HL-60 (cell line): ENCODE results near the gene SNRNP48.

Experiments
- DNase-seq, 2 experiments: peaks; one replicate each; pipeline ENCODE4 v3.0.0-alpha.2; 2010 to 2020; ENCODE audit warnings: low read depth in 1 of 2, low spot score in 1 of 2
- H3K27ac ChIP-seq: fragments of 250-450 bp; sonication (Bioruptor Pico); replicated peaks from 2 replicates; pipeline ENCODE4 v1.5.1; 2020; ENCODE audit warnings: mild to moderate bottlenecking, moderate library complexity
- H3K27me3 ChIP-seq: fragments of 250-450 bp; sonication (Bioruptor Pico); 2 replicates; pipeline ENCODE4 v1.5.1; 2021; ENCODE audit warnings: mild to moderate bottlenecking, moderate library complexity; ENCODE audit not compliant: insufficient read depth, poor library complexity, severe bottlenecking
- H3K4me3 ChIP-seq: replicated peaks from 2 replicates; pipeline ENCODE4 v1.5.1; 2011; ENCODE audit warnings: mild to moderate bottlenecking, control low read depth, low read length; ENCODE audit not compliant: insufficient read depth
- GABPA ChIP-seq: IDR thresholded peaks from 2 replicates; pipeline ENCODE4 v1.6.1; 2012; ENCODE audit warnings: low read depth
- POLR2AphosphoS5 ChIP-seq: IDR thresholded peaks from 2 replicates; pipeline ENCODE4 v1.6.1; 2012; ENCODE audit warnings: low read depth
- SPI1 ChIP-seq: IDR thresholded peaks from 2 replicates; pipeline ENCODE4 v1.6.1; 2012; ENCODE audit warnings: low read depth, mild to moderate bottlenecking, borderline replicate concordance
- TF ChIP-seq, protein P1 (sequence below): IDR thresholded peaks from 2 replicates; pipeline ENCODE4 v1.6.1; 2012; ENCODE audit warnings: low read depth; ENCODE audit not compliant: insufficient replicate concordance
- TF ChIP-seq, protein P2 (sequence below): IDR thresholded peaks from one replicate; pipeline ENCODE4 v1.5.1; 2011; ENCODE audit warnings: low read length, control low read depth, inconsistent platforms; ENCODE audit not compliant: insufficient read depth

SNRNP48 gene

DNA sequence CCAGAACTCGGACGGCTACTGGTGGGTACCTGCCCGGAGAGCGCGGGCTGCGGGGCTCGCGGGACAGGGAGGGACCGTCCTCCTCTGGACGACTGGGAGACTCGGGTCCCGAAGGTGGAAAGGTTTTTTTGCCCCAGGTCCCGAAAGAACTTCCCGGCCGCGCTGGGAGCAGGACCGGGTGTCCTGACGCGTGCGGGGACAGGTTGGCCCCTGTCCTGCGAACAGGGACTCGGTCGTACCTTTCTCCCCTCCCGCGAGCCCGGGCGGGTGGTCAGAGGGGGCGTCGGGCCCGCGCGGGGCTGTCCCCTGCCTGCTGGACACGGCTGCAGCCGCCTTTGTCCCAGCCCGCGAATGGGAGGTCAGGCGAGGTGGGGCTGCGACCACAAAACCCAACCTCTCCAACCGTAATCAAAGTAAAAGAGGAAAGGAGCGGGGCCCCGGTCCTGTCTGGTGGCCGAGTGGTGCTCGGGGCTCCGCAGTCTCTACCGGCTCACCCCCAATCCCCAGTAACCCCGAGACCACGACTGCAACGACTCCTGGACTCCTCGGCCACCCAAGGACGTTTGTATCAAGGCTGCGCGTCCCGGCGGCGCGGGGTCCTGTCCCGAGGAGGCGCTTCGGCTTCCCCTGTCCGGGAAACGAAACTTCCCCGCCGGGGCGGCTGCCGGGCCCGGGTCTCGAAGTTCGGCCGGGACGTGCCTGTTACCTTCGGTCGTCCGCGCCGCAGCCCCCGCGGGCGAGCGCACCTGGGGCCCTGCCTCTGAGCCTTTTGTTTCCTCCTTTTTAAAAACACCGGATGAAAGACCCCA, 47.7 kb upstream of the SNRNP48 start:
- H3K27ac ChIP-seq = no peak overlapping the region
- no peak for DNase-seq
- TF ChIP-seq GABPA (no peak), SPI1 (no peak), POLR2AphosphoS5 (no peak)
- TF ChIP-seq, protein P1, sequence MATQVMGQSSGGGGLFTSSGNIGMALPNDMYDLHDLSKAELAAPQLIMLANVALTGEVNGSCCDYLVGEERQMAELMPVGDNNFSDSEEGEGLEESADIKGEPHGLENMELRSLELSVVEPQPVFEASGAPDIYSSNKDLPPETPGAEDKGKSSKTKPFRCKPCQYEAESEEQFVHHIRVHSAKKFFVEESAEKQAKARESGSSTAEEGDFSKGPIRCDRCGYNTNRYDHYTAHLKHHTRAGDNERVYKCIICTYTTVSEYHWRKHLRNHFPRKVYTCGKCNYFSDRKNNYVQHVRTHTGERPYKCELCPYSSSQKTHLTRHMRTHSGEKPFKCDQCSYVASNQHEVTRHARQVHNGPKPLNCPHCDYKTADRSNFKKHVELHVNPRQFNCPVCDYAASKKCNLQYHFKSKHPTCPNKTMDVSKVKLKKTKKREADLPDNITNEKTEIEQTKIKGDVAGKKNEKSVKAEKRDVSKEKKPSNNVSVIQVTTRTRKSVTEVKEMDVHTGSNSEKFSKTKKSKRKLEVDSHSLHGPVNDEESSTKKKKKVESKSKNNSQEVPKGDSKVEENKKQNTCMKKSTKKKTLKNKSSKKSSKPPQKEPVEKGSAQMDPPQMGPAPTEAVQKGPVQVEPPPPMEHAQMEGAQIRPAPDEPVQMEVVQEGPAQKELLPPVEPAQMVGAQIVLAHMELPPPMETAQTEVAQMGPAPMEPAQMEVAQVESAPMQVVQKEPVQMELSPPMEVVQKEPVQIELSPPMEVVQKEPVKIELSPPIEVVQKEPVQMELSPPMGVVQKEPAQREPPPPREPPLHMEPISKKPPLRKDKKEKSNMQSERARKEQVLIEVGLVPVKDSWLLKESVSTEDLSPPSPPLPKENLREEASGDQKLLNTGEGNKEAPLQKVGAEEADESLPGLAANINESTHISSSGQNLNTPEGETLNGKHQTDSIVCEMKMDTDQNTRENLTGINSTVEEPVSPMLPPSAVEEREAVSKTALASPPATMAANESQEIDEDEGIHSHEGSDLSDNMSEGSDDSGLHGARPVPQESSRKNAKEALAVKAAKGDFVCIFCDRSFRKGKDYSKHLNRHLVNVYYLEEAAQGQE = no peak
- TF ChIP-seq, protein P2, sequence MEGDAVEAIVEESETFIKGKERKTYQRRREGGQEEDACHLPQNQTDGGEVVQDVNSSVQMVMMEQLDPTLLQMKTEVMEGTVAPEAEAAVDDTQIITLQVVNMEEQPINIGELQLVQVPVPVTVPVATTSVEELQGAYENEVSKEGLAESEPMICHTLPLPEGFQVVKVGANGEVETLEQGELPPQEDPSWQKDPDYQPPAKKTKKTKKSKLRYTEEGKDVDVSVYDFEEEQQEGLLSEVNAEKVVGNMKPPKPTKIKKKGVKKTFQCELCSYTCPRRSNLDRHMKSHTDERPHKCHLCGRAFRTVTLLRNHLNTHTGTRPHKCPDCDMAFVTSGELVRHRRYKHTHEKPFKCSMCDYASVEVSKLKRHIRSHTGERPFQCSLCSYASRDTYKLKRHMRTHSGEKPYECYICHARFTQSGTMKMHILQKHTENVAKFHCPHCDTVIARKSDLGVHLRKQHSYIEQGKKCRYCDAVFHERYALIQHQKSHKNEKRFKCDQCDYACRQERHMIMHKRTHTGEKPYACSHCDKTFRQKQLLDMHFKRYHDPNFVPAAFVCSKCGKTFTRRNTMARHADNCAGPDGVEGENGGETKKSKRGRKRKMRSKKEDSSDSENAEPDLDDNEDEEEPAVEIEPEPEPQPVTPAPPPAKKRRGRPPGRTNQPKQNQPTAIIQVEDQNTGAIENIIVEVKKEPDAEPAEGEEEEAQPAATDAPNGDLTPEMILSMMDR = no peak
- H3K27me3 ChIP-seq = peaks cover 59% of the 10 kb centered on the region
- H3K4me3 ChIP-seq = peak overlapping the region; percentile 48

DNA sequence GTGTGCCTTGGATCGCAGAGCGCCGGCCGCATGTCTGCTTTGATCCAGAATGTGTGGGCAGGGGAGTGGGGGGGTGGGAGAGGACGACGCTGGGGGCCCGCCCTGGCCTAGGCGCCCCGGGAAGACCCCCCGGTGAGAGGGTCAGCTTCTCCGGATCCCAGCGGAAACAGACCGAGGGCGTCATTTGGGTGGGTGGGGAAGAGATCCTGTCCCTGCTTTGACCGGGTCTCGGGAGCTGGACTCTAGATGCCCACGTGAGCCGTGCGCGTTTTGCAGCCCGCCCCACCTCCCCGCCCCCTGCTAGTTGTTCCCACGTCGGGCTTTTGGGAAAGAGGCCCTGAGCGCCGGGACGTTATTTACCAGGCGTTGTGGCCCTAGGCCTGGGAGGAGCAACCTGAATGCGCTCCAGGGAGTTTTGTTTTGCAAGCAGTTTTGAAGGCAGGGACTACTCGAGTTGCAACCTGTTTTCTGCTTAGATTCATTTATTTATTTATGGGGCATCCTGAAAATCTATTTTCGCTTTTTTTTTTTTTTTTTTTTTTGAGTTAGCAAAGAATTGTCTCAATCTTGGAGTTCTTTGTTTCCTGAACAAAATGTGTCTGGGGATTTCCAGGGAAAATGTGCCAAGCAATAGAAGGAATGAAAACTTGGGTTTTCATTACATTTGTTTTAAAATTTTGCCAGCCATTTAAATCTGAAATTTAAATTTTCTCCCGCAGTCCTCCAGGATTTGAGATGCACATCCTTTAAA, 46.9 kb upstream of the SNRNP48 start:
- no peak for TF ChIP-seq GABPA
- TF ChIP-seq POLR2AphosphoS5 = no peak
- TF ChIP-seq, protein P2 = no peak
- no peak for TF ChIP-seq SPI1
- TF ChIP-seq, protein P1 = no peak
- DNase-seq = peak in 1 of 2 experiments; percentile 23
- Histone ChIP-seq H3K27ac (no peak overlapping the region), H3K4me3 (peak overlapping the region; percentile 48), H3K27me3 (peaks cover 54% of the 10 kb centered on the region)

DNA sequence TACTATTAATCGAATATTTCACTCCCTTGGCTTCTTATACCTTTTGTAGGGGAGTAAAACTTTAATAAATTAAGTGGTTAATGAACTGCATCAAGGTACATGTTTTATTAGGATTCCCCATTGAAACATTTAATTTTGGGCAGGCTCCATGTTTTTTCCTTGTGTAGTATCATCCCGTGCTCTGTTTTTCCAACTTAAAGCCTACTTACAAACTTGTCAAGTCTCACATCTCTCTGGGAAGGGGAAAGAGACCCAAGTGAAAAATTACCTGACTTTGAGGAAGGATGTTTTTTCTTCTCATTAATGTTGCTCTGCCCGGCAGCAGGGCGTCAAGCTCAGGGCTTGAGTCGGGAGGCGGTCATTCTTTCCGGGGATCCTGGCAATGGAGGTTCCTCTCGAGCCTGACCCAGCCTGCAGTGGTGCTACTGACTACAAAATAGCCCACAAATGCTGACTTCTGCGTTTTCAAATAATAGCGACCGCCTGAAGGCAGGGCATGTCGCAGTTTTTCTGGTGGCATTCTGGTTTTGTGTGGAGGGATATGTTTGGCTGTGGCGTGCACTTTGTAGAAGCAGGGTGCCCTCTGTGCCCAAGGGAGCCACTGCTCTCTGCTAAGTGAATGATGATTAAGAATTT, 46.1 kb upstream of the SNRNP48 start:
- TF ChIP-seq, protein P2 = no peak
- TF ChIP-seq SPI1 = no peak
- no peak for TF ChIP-seq GABPA
- TF ChIP-seq, protein P1 = no peak
- no peak for TF ChIP-seq POLR2AphosphoS5
- no peak overlapping the region for H3K27ac ChIP-seq
- no peak overlapping the region for H3K4me3 ChIP-seq
- DNase-seq = no peak
- peaks cover 45% of the 10 kb centered on the region for H3K27me3 ChIP-seq
